Activated naive CD8-positive, alpha-beta T cell treated with anti-CD3 and anti-CD28 coated beads, Interleukin-2, amount 10 ng/mL, durations not matched to agents 7 days and 5 days (primary cell): ENCODE results near the gene TUBB2A. TPM values are rescaled to one million over a fixed set of nuclear protein-coding genes. Genes with fewer than 3 reads are reported as not detected.
"Not testable (repeated sequence)": the region's sequence is repeated elsewhere in the genome, so short reads cannot be mapped to it uniquely, and the experiment has no call there.

Experiments
- ATAC-seq: fragments of 150-1000 bp; cut with Tn5 transposase; one replicate; pipeline ENCODE4 v1.10.0; 2021; ENCODE audit warnings: low read depth, moderate library complexity
- POLR2A ChIA-PET: fragments of 350-600 bp; sonication (Branson Sonifier 250); formaldehyde crosslinking; loops from one replicate; lab custom pipeline; 2021; ENCODE audit warnings: antibody characterized with exemption; lab: Charles Lee
- DNase-seq: peaks from one replicate; pipeline ENCODE4 v3.0.0; 2021
- H3K27ac Mint-ChIP-seq: one replicate; pipeline ENCODE4 v1.8.0; 2022; ENCODE audit warnings: mild to moderate bottlenecking, mixed read lengths
- H3K27me3 Mint-ChIP-seq: one replicate; pipeline ENCODE4 v1.8.0; 2022; ENCODE audit warnings: mild to moderate bottlenecking, moderate library complexity, mixed read lengths
- H3K36me3 Mint-ChIP-seq: one replicate; pipeline ENCODE4 v1.8.0; 2021; ENCODE audit warnings: mild to moderate bottlenecking, mixed read lengths
- H3K4me1 Mint-ChIP-seq: one replicate; pipeline ENCODE4 v1.8.0; 2021; ENCODE audit warnings: mixed read lengths
- H3K4me3 Mint-ChIP-seq: one replicate; pipeline ENCODE4 v1.8.0; 2022; ENCODE audit warnings: mild to moderate bottlenecking, moderate library complexity, mixed read lengths
- H3K9me3 Mint-ChIP-seq: one replicate; pipeline ENCODE4 v1.8.0; 2021; ENCODE audit warnings: mixed read lengths
- total RNA-seq, 2 experiments: library from RNA; stranded (reverse); gene quantifications; one replicate each; pipeline ENCODE4 v1.2.3, GENCODE V29; 2021

TUBB2A gene
- total RNA-seq, 2 experiments from 2014 or later: 1.9 to 2.2 TPM

DNA sequence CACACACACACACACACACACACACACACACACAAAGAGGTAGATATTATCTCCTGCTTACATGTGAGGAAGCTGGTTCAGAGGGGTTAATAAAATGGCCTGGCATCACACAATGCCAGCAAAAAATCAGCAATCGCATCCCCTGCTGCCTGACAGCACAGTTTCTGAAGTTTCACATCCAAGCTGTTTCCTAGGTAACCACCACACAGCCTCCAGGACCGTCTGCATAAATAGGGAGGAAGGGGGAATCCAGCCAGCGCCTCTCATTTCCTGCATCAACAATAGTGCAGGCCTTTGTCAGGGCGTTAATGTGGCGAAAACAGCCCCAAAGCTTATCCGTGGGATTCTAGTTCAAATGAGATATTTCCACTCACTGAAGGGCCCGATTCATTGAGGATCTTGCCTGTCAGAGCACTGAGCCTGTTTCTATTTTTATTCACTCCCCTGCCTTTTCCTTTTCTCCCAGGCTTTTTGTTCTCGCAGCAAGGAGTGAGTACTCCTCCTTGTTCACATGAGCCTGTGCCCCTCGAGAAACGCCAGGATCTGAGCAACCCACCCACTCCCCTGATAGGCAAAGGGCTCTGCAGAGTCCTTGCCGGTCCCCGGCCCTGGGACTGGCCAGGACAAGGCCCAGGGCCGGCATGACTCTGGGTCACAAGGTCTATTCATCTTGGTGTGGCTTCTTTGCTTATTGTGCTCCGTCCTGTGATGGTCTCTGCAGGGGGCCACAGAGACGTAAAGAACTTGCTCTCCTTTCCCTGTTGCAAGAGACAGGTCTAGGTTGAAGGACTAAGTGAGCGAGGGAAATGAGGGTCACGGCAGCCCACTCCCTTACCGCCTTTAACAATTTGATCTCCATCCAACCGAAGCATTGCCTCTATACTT is 37.4 kb upstream of the TUBB2A start:
- no peak for DNase-seq
- peaks cover 5% of the 10 kb centered on the region for H3K27me3 Mint-ChIP-seq
- no peak for ATAC-seq
- POLR2A ChIA-PET: no interaction called here
- no peaks in the 10 kb centered on the region for H3K9me3 Mint-ChIP-seq
- H3K27ac Mint-ChIP-seq: no peak overlapping the region
- H3K4me1 Mint-ChIP-seq: no peaks in the 10 kb centered on the region
- no peaks in the 10 kb centered on the region for H3K36me3 Mint-ChIP-seq
- no peak overlapping the region for H3K4me3 Mint-ChIP-seq

DNA sequence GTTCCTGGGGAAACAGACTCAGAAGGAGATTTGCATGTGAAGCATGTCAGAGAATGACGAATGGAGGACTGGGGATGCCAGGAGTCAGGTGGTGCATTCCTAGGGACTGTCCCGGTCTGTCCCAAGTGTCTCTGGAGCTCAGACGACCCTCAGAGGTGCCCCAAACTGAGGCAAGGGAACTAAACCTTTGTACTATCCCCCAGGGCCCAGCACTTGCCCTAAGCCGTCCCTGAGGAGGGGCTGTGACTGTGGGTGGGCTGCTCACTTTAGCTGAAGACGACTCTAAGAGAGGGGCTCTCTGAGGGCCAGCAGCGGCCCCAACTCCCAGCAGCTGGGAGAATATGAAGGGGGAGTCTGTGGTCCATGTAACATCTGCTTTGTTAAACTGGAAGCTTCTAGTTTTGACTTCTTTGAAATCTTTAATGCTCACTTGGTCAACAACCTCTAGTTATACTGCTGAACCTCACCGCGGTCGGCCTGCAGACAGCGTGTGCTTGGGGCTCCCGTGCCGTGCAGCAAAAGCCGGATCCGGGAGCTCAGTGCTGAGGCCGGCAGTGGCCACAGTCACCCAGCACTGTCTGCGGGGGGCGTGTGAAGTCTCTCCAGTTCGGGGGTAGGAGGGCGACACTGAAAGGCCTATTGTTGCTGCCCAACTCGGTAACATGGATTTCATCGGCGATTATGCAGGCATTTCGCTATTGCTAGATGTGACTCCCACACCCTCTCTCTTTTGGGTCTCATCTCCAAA is 35.9 kb upstream of the TUBB2A start:
- no peaks in the 10 kb centered on the region for H3K36me3 Mint-ChIP-seq
- no peak for DNase-seq
- no peak overlapping the region for H3K4me3 Mint-ChIP-seq
- POLR2A ChIA-PET: interaction anchor here (0.9 kb wide), 1 partner anchor 67 kb away, joined by 3 read pairs; no protein-coding TSS in a partner anchor
- ATAC-seq: no peak
- H3K9me3 Mint-ChIP-seq: no peaks in the 10 kb centered on the region
- no peaks in the 10 kb centered on the region for H3K4me1 Mint-ChIP-seq
- peaks cover 5% of the 10 kb centered on the region for H3K27me3 Mint-ChIP-seq
- H3K27ac Mint-ChIP-seq: no peak overlapping the region

DNA sequence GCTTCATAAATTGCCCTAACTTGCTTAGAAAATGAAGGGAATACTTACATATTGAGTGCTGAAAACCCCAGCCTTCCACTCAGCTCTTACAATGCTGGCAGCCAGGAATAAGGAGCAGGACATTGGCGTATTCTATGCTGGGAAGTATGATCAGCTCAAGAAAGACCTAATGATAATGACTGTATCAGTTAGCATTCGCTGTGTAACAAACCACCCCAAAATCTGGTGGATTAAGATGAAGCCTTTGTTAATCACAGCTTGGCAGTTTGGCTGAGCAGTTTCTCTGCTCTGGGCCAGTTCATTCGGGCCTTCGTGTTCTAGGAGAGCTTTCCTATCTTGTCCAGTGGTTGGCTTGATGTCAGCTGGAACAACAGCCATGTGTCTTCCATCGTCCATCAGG is 33.4 kb upstream of the TUBB2A start:
- Mint-ChIP-seq H3K27me3 (peaks cover 8% of the 10 kb centered on the region), H3K9me3 (no peaks in the 10 kb centered on the region), H3K27ac (no peak overlapping the region), H3K36me3 (no peaks in the 10 kb centered on the region), H3K4me3 (no peak overlapping the region), H3K4me1 (no peaks in the 10 kb centered on the region)
- POLR2A ChIA-PET: no interaction called here
- ATAC-seq: no peak
- DNase-seq: no peak

DNA sequence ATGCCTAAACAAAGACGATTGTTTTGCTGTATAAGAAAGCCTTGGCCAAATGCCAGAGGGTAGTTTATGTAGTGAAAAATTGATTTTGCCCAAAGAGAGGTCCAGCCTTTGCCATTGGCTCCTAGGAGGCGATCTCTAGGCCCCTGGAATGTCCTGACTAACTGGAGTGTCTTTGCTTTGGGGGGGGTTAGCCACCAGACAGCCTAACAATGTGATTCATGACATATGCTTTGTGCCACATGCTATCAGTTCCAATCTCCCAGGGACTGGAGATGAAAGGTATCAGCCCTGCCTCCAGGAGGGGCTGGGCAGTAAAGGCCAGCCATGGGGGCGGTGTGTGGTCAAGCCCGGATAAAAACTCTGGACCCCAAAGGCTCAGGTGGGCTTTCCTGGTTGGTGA is 32.7 kb upstream of the TUBB2A start:
- no peak for DNase-seq
- Mint-ChIP-seq H3K4me3 (no peak overlapping the region), H3K9me3 (no peaks in the 10 kb centered on the region), H3K27me3 (peaks cover 12% of the 10 kb centered on the region), H3K36me3 (no peaks in the 10 kb centered on the region), H3K4me1 (no peaks in the 10 kb centered on the region), H3K27ac (no peak overlapping the region)
- ATAC-seq: no peak
- POLR2A ChIA-PET: no interaction called here

DNA sequence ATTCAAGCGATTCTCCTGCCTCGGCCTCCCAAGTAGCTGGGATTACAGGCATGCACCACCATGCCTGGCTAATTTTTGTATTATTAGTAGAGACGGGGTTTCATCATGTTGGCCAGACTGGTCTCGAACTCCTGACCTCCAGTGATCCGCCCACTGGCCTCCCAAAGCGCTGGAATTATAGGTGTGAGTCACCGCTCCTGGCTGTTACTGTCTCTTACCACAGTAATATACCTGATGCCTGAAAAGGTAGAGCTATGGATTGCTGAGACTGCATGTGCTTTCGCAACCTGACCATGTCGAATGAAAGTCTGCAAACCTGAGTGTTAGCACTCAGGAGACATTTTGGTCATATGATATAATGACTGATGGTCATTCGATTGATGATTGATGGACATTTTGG is 31.8 kb upstream of the TUBB2A start:
- H3K36me3 Mint-ChIP-seq, DNase-seq, H3K4me1 Mint-ChIP-seq, POLR2A ChIA-PET, ATAC-seq, H3K9me3 Mint-ChIP-seq, H3K4me3 Mint-ChIP-seq, H3K27ac Mint-ChIP-seq: not testable (repeated sequence)
- peaks cover 15% of the 10 kb centered on the region for H3K27me3 Mint-ChIP-seq

DNA sequence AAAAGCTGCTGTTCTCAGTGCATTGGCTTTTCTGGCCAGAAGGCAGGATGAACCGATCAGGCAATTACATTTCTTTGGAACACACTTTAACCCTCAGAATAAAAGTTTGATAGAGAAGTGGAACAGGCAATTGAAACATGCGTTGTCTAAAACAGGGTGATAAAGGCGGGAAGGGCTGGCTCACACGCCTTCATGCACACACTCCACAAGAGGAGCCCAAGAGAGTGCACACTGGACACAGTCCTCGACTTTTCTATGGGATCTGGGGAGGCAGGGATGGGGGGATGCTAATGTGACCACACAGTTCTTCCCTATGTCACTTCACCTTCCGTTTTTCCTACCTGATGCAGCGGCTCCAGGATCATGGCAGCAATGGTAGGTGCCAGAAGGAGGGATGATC is 30.9 kb upstream of the TUBB2A start:
- Mint-ChIP-seq H3K36me3 (no peaks in the 10 kb centered on the region), H3K4me3 (no peak overlapping the region), H3K4me1 (no peaks in the 10 kb centered on the region), H3K27ac (no peak overlapping the region), H3K27me3 (peaks cover 15% of the 10 kb centered on the region), H3K9me3 (no peaks in the 10 kb centered on the region)
- no peak for ATAC-seq
- POLR2A ChIA-PET: no interaction called here
- DNase-seq: no peak

DNA sequence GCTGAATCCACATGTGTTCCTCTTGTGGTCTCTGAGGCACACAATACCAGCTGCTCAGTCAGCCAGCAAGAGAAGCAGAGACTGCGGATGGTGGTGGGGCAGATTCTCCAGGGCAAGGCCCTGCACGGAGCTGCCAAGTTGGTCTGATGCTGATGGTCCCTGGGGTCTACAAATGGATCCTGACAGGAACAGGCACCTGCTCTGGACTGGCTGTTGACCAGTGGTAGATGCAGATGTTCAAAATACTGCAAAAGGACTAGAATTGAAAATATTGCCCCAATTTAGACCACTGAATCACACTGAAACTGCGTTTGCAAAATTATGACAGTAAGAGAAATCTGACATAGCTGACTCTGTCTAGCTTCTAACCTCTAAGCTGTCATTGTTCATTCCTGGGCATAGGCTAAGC is 29.6 kb upstream of the TUBB2A start:
- no peak overlapping the region for H3K4me3 Mint-ChIP-seq
- H3K27me3 Mint-ChIP-seq: peaks cover 18% of the 10 kb centered on the region
- ATAC-seq (no peak), DNase-seq (no peak)
- H3K27ac Mint-ChIP-seq: no peak overlapping the region
- no peaks in the 10 kb centered on the region for H3K9me3 Mint-ChIP-seq
- no peaks in the 10 kb centered on the region for H3K4me1 Mint-ChIP-seq
- H3K36me3 Mint-ChIP-seq: no peaks in the 10 kb centered on the region
- POLR2A ChIA-PET: no interaction called here

DNA sequence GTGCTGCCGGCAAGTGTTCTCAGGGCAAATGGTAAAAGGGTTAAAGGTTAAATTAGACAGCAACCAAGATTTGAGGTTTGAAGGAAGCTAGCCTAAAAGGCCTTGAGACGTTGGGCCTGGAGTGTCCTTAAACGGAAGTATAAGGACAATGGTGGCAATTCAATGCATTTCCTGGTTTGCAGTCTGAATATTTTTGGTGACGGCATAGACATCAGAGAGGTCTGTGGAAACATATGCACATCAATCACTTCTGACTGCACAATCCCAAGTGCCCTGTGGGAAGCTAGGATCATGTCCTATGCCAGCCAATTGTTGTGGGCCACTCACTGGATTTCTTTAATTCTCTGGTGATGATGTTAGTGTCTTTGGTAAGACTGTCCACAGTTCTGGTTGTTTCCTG is 25.7 kb upstream of the TUBB2A start:
- no peaks in the 10 kb centered on the region for H3K9me3 Mint-ChIP-seq
- peaks cover 21% of the 10 kb centered on the region for H3K27me3 Mint-ChIP-seq
- no peaks in the 10 kb centered on the region for H3K36me3 Mint-ChIP-seq
- H3K4me1 Mint-ChIP-seq: peaks cover 2% of the 10 kb centered on the region
- ATAC-seq (no peak), DNase-seq (no peak)
- POLR2A ChIA-PET: no interaction called here
- no peak overlapping the region for H3K4me3 Mint-ChIP-seq
- no peak overlapping the region for H3K27ac Mint-ChIP-seq

DNA sequence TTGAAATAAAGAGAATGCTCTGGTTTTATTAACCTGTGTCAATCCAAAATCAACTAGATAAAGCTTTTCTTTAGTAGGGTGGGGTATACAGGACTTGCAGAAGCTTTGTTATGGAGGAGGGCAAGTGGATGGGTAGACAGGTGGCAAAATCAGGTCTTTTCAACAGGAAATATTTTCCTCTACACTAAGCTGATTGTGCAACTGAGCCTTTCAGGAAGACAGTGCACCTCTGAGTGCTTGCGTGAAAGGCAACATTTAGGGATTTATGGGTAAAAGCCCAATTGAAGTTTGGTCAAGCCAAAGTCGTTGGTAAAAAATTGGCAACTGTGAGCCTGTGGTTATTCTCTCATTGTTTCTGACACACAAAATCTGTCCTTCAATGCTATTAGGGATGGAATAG is 23.8 kb upstream of the TUBB2A start:
- H3K9me3 Mint-ChIP-seq: no peaks in the 10 kb centered on the region
- H3K36me3 Mint-ChIP-seq: no peaks in the 10 kb centered on the region
- no peak for DNase-seq
- POLR2A ChIA-PET: no interaction called here
- ATAC-seq: no peak
- H3K4me1 Mint-ChIP-seq: peaks cover 5% of the 10 kb centered on the region
- no peak overlapping the region for H3K27ac Mint-ChIP-seq
- H3K27me3 Mint-ChIP-seq: peaks cover 16% of the 10 kb centered on the region
- no peak overlapping the region for H3K4me3 Mint-ChIP-seq

DNA sequence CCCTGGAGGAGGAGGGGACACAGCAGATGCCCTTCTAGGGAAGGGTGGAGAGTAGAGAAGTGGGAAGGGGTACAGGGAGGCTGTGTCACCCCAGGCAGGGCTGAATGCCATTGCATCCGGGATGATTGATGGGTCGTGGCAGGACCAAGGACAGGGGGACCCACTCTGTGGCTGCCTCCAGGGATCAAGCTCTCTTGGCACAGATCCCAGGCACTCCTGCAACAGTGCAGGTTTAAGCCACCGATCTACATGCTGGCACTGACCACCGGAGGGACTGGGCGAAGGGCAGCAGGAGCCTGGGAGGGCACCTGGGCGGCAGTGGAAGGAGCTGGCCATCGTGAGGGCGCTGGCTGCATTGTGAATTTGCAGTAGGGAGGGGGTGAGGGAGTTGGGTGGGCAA is 22.6 kb upstream of the TUBB2A start:
- peaks cover 15% of the 10 kb centered on the region for H3K27me3 Mint-ChIP-seq
- H3K9me3 Mint-ChIP-seq, H3K4me1 Mint-ChIP-seq, POLR2A ChIA-PET, H3K27ac Mint-ChIP-seq, DNase-seq, ATAC-seq, H3K36me3 Mint-ChIP-seq: not testable (repeated sequence)
- peak overlapping the region; percentile 66 for H3K4me3 Mint-ChIP-seq

DNA sequence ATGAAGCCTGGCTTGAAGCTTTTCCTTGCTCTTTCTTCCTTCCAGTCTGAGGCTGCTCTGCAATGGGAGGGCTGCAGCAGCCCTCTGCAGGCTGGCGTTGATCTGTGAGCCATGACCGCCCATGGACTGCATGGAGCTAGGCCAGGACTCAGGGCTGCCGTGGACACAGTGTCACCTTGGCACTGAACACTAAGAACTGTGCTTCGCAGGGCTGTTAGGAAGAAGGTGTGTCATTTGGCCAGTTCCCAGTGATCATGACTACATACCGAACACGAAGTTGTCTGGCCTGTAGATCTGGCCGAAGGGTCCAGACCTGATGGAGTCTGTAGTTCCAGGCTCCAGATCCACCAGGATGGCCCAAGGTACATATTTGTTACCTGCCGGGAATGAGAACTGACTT is 21.3 kb upstream of the TUBB2A start:
- H3K4me3 Mint-ChIP-seq, POLR2A ChIA-PET, H3K36me3 Mint-ChIP-seq, ATAC-seq, H3K4me1 Mint-ChIP-seq, H3K9me3 Mint-ChIP-seq, DNase-seq, H3K27ac Mint-ChIP-seq: not testable (repeated sequence)
- H3K27me3 Mint-ChIP-seq: peaks cover 12% of the 10 kb centered on the region

DNA sequence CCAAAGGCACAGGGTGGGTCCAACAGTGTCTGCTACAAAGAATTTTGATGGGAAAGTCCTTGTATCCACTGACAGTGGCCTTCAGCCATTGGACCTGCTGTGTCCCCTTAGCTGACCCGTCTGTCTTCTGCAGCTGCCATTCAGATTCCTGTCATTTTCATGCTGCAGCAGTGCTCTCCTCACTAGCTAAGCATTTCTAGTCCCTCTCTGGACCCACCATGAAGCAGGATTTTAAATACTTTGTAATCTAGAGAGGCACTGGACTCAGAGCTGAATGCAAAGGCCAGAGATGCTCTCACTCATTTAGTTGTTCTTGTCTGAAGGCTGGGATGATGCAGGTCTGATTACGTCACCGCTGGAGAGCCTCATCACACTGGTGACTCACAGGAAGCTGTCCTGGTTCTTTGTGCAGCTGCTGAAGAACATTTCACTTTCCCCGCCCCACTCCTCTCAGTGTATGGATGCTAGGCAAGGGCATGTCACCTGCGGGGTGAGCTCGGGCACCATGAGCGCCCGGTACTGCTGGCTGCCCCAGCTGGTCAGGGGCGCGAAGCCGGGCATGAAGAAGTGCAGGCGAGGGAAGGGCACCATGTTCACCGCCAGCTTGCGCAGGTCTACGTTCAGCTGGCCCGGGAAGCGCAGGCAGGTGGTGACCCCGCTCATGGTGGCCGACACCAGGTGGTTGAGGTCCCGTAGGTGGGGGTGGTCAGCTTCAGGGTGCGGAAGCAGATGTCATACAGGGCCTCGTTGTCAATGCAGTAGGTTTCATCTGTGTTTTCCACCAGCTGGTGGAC is 19.4 kb upstream of the TUBB2A start:
- ATAC-seq: peak; percentile 47
- no peak for DNase-seq
- POLR2A ChIA-PET: no interaction called here
- Mint-ChIP-seq H3K27ac (no peak overlapping the region), H3K27me3 (peaks cover 9% of the 10 kb centered on the region), H3K36me3 (no peaks in the 10 kb centered on the region), H3K4me3 (no peak overlapping the region), H3K9me3 (no peaks in the 10 kb centered on the region), H3K4me1 (peaks cover 5% of the 10 kb centered on the region)

DNA sequence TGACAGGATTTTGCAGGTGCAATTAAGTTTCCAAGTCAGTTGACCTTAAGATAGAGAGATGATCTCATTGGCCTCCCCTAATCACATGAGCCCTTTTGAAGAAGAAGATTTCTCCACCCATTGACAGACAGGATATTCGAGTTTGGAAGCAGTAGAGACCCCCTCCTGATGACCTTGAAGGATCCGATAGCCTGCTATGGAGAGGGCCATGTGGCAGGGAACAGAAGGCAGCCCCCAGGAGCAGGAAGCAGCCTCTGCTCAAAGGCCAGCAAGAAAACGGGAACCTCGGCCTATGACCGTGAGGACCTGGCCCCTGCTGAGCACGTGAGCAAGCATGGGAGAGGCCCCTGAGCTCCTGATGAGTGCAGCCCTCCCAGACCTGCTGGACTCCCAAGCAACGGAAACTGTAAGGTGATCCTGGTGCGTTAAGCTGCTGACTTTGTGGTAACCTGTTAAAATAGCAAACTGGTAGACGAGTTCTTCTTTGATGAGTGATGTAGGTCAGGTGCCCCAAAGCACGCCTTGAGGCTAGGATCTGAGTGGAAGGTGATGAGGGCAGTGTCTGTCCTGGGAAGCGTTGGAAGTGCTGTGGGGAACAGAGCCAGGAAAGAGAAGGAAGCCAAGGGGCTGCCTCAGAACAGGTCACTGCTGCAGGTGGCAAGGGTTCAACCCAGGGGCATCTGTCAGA is 18.5 kb upstream of the TUBB2A start:
- Mint-ChIP-seq H3K9me3 (no peaks in the 10 kb centered on the region), H3K27me3 (peaks cover 6% of the 10 kb centered on the region), H3K4me3 (no peak overlapping the region), H3K36me3 (no peaks in the 10 kb centered on the region), H3K4me1 (peaks cover 5% of the 10 kb centered on the region), H3K27ac (no peak overlapping the region)
- POLR2A ChIA-PET: no interaction called here
- no peak for DNase-seq
- ATAC-seq: no peak
